Esophagus muscularis mucosa (tissue), 4 donors: Measurements from ENCODE around the gene SPTB. TPM values are rescaled to one million over a fixed set of nuclear protein-coding genes. Genes with fewer than 3 reads are reported as not detected.
A peak's percentile ranks its signal among the peaks of the same experiment; 100 is the strongest.

Experiments
- DNase-seq: peaks from one replicate; pipeline ENCODE4 v3.0.0-alpha.2; 2017; ENCODE audit errors: extremely low spot score
- H3K27ac ChIP-seq, 4 donors: fragments of 200-600 bp; sonication (generic); replicated peaks in 1 of 4; 1 replicate in 3 of 4; 2 replicates in 1 of 4; pipeline ENCODE4 v1.5.1; 2016 to 2019; ENCODE audit warnings: mild to moderate bottlenecking in 1 of 4
- H3K27me3 ChIP-seq, 4 donors: fragments of 200-600 bp; sonication (generic); one replicate each; pipeline versions ENCODE4 v1.5.1 to v1.6.0; 2016 to 2019
- H3K36me3 ChIP-seq, 4 donors: fragments of 200-600 bp; sonication (generic); one replicate each; pipeline ENCODE4 v1.5.1; 2016 to 2019
- H3K4me1 ChIP-seq, 4 donors: fragments of 200-600 bp; sonication (generic); one replicate each; pipeline ENCODE4 v1.5.1; 2016 to 2019
- H3K4me3 ChIP-seq, 4 donors: fragments of 200-600 bp; sonication (generic); 1 replicate in 2 of 4; 2 replicates in 2 of 4; pipeline ENCODE4 v1.5.1; 2016 to 2019; ENCODE audit warnings: mild to moderate bottlenecking in 4 of 4, moderate library complexity in 1 of 4
- H3K9me3 ChIP-seq, 4 donors: fragments of 200-600 bp; sonication (generic); 1 replicate in 3 of 4; 2 replicates in 1 of 4; pipeline ENCODE4 v1.5.1; 2016 to 2019
- POLR2AphosphoS5 ChIP-seq, 2 donors: sonication (generic); formaldehyde crosslinking; IDR thresholded peaks; one replicate each; pipeline ENCODE4 v1.6.1; 2017; ENCODE audit warnings: antibody characterized with exemption in 2 of 2
- WGBS: methylation state at CpG from one replicate; pipeline ENCODE4 v1.1.5; 2018; 5-methylcytosine and 5-hydroxymethylcytosine counted together
- intact Hi-C: fragments of 100-400 bp; cut with DNase I; formaldehyde crosslinking; loops from one replicate; pipeline ENCODE4 v1.15.1; 2023
- small RNA-seq, 3 donors: library from RNA; depleted of rRNA; stranded (forward); fragments of <200 nt; gene quantifications; one replicate each; pipeline ENCODE3, GENCODE V24; 2016
- total RNA-seq, 4 donors: library from RNA; depleted of rRNA; stranded (reverse); fragments of >200 nt; gene quantifications; one replicate each; pipeline versions ENCODE4 v1.1.0 to v1.2.1, GENCODE V29; 2016
- TF ChIP-seq, protein P1 (sequence below), 3 experiments: fragments of 200-600 bp in 2 of 3; fragments of 450-650 bp in 1 of 3; sonication (generic) in 2 of 3; IDR thresholded peaks; one replicate each; pipeline ENCODE4 v1.5.1; 2017 to 2019; ENCODE audit warnings: antibody characterized with exemption in 3 of 3, mild to moderate bottlenecking in 2 of 3, moderate library complexity in 1 of 3

Gene SPTB
- total RNA-seq, 4 donors from 2014 or later: 0.83 to 2.5 (median 1.8) TPM

DNA sequence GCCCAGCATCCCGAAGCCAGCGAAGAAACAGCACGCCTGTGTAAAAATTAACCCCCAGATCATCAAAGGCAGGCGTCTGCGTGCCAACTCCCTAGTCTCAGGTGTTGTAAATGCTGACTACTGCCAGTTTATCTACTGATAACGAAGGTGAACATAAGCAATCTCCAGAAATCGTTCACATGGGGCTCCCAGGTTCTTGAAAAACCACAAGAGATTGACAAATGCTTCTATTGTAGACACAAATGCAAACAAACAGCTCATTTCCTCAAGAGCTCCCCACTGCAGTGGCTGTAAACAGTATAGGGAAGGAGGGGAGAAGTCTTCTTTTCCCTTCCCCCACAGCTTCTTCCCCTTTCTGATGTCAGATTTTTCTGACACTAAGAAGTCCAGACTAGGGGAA lies 180.8 kb downstream of the SPTB start:
- Histone ChIP-seq H3K27ac (no peak overlapping the region), H3K4me1 (peaks cover 19 to 41% (median 31%) of the 10 kb centered on the region in 4 donors)

DNA sequence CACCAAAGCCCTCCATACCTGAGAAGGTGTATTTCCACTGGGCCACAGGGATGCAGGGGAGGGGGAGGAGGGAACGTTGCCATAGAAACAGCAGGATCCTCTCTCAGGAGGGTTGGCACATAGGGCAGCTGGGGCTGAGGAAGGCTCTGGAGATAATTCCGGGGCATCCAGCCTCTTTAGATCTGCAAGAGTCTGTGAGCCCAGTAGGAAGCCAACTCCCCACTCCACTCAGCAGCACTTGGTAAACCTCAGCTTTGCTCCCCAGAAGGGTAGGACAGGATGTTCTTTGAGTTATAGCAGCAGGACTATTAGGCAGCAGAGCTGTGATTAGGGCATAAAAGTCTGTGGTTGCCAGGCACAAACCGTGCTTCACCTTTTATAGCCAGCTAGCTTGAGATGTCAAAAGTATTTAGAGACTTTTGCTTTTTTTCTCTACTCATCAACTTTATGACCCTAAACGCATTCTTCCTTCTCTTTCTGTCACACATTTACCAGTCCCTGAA lies 183.3 kb downstream of the SPTB start:
- Histone ChIP-seq H3K36me3 (no peaks in the 10 kb centered on the region), H3K4me3 (no peak overlapping the region), H3K9me3 (no peaks in the 10 kb centered on the region), H3K27ac (peak overlapping the region; percentile 38 to 65 (median 46)), H3K4me1 (peaks cover 20 to 39% (median 35%) of the 10 kb centered on the region in 4 donors), H3K27me3 (no peaks in the 10 kb centered on the region)
- TF ChIP-seq, protein P1, sequence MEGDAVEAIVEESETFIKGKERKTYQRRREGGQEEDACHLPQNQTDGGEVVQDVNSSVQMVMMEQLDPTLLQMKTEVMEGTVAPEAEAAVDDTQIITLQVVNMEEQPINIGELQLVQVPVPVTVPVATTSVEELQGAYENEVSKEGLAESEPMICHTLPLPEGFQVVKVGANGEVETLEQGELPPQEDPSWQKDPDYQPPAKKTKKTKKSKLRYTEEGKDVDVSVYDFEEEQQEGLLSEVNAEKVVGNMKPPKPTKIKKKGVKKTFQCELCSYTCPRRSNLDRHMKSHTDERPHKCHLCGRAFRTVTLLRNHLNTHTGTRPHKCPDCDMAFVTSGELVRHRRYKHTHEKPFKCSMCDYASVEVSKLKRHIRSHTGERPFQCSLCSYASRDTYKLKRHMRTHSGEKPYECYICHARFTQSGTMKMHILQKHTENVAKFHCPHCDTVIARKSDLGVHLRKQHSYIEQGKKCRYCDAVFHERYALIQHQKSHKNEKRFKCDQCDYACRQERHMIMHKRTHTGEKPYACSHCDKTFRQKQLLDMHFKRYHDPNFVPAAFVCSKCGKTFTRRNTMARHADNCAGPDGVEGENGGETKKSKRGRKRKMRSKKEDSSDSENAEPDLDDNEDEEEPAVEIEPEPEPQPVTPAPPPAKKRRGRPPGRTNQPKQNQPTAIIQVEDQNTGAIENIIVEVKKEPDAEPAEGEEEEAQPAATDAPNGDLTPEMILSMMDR (IDR thresholded peaks at IDR 0.05): no peak
- TF ChIP-seq POLR2AphosphoS5 (IDR thresholded peaks at IDR 0.05): peak; percentile 50 to 75
- 71% methylated on average over 4 of the region's 4 CpGs for WGBS
- DNase-seq: no peak
- intact Hi-C loops: no loop called here

More for the DNA sequence above, 180.8 kb downstream of the SPTB start:
- H3K4me3 ChIP-seq: no peak overlapping the region
- TF ChIP-seq, protein P1 (IDR thresholded peaks at IDR 0.05): no peak
- H3K27me3 ChIP-seq: no peaks in the 10 kb centered on the region
- intact Hi-C loops: no loop called here
- no peaks in the 10 kb centered on the region for H3K36me3 ChIP-seq
- DNase-seq: no peak
- H3K9me3 ChIP-seq: no peaks in the 10 kb centered on the region
- 78% methylated on average over 7 of the region's 7 CpGs for WGBS

Small RNAs within 50 kb of the gene (small RNA-seq; reads per million reads assigned to genes)
- 0 reads per million in 3 donors for gene RPPH1-2P

Other genes with a start within 250 kb of the SPTB start
- 10 to 100 TPM; 21.7 to 66.7 (median 35.1) TPM for gene PLEKHG3, start 175.5 kb downstream of the SPTB start, total RNA-seq
- gene CHURC1, start 34.5 kb upstream of the SPTB start, total RNA-seq: 100 to 1,000 TPM in 3 of 4 donors, 10 to 100 TPM in 1; 67.0 to 138 (median 107) TPM
- gene GPX2, start 62.8 kb upstream of the SPTB start, total RNA-seq: not detected
- gene RAB15, start 92.4 kb upstream of the SPTB start, total RNA-seq: 10 to 100 TPM in 1 of 4 donors, 1 to 10 TPM in 3; 3.7 to 11.4 (median 7.1) TPM
- gene FNTB, start 107.0 kb upstream of the SPTB start, total RNA-seq: 10 to 100 TPM; 10.3 to 20.7 (median 15.5) TPM
- gene MAX, start 222.6 kb upstream of the SPTB start, total RNA-seq: 10 to 100 TPM; 69.3 to 88.0 (median 77.4) TPM